Activated CD4-positive, alpha-beta T cell treated with anti-CD3 and anti-CD28 coated beads, Interleukin-2, amount 10 ng/mL, durations not matched to agents 7 days and 5 days (primary cell): ENCODE measurements around the gene FBXO11. TPM values are rescaled to one million over a fixed set of nuclear protein-coding genes. Genes with fewer than 3 reads are reported as not detected.

ENCODE experiments used
- CTCF ChIA-PET: fragments of 350-600 bp; sonication (Branson Sonifier 250); formaldehyde crosslinking; loops from one replicate; lab custom pipeline; 2021; ENCODE audit warnings: antibody characterized with exemption; lab: Charles Lee
- POLR2A ChIA-PET: fragments of 350-600 bp; sonication (Branson Sonifier 250); formaldehyde crosslinking; loops from one replicate; lab custom pipeline; 2021; ENCODE audit warnings: antibody characterized with exemption; lab: Charles Lee
- DNase-seq: peaks from one replicate; pipeline ENCODE4 v3.0.0-alpha.2; 2020
- H3K27ac Mint-ChIP-seq: one replicate; pipeline ENCODE4 v1.8.0; 2021; ENCODE audit warnings: mild to moderate bottlenecking, moderate library complexity, mixed read lengths
- H3K27me3 Mint-ChIP-seq: one replicate; pipeline ENCODE4 v1.8.0; 2021; ENCODE audit warnings: mixed read lengths
- H3K36me3 Mint-ChIP-seq: one replicate; pipeline ENCODE4 v1.8.0; 2021; ENCODE audit warnings: low read depth, mixed read lengths
- H3K4me1 Mint-ChIP-seq: one replicate; pipeline ENCODE4 v1.8.0; 2021; ENCODE audit warnings: mixed read lengths
- H3K4me3 Mint-ChIP-seq: one replicate; pipeline ENCODE4 v1.8.0; 2021; ENCODE audit warnings: mild to moderate bottlenecking, moderate library complexity, mixed read lengths
- H3K9me3 Mint-ChIP-seq: one replicate; pipeline ENCODE4 v1.8.0; 2021; ENCODE audit warnings: mixed read lengths
- total RNA-seq, 2 experiments: library from RNA; stranded (reverse); gene quantifications; one replicate each; pipeline ENCODE4 v1.2.3, GENCODE V29; 2021

The FBXO11 gene
- total RNA-seq, 2 experiments from 2014 or later: 49.3 to 58.5 TPM

- H3K9me3 Mint-ChIP-seq: no peaks in the 10 kb centered on the region
- CTCF ChIA-PET: interaction anchor here (0.6 to 0.7 kb wide), 2 partner anchors 26 to 706 kb away, joined by 3 to 4 read pairs; no protein-coding TSS in a partner anchor
- peak overlapping the region; percentile 39 for H3K27ac Mint-ChIP-seq
- no peak for DNase-seq
- peaks cover 23% of the 10 kb centered on the region for H3K36me3 Mint-ChIP-seq
- H3K4me1 Mint-ChIP-seq: peaks cover 37% of the 10 kb centered on the region
- peak overlapping the region; percentile 46 for H3K4me3 Mint-ChIP-seq
- POLR2A ChIA-PET: no interaction called here
- H3K27me3 Mint-ChIP-seq: no peaks in the 10 kb centered on the region
These were observed 120.3 kb downstream of the FBXO11 start for GRCh38 chr2:47785986-47786385.

DNA sequence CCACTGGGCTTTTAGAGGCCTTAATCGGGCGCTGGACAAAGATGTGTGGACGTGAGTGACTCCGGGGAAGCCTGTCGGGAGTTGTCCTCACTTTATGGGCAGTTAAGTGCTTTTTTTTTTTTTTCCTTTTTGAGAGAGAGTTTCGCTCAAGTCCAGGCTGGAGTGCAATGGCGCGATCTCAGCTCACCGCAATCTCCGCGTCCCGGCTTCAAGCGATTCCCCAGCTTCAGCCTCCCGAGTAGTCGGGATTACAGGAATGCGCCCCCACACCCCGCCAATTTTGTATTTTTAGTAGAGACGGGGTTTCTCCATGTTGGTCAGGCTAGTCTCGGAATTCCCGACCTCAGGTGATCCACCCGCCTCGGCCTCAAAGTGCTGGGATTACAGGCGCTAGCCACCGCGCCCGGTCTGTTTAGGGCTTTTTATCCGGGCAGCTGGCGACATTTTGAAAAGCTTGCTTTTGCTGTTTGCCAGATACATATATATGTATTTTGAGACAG is 121.9 kb downstream of the FBXO11 start:
- no peak for DNase-seq
- ChIA-PET POLR2A (no interaction called here), CTCF (interaction anchor here (0.7 to 1.2 kb wide), 2 partner anchors 12 to 791 kb away, joined by 3 read pairs; no protein-coding TSS in a partner anchor)
- H3K27me3 Mint-ChIP-seq: no peaks in the 10 kb centered on the region
- H3K27ac Mint-ChIP-seq: peak overlapping the region; percentile 92
- H3K9me3 Mint-ChIP-seq: no peaks in the 10 kb centered on the region
- H3K4me1 Mint-ChIP-seq: peaks cover 37% of the 10 kb centered on the region
- peak overlapping the region; percentile 87 for H3K4me3 Mint-ChIP-seq
- peaks cover 18% of the 10 kb centered on the region for H3K36me3 Mint-ChIP-seq

DNA sequence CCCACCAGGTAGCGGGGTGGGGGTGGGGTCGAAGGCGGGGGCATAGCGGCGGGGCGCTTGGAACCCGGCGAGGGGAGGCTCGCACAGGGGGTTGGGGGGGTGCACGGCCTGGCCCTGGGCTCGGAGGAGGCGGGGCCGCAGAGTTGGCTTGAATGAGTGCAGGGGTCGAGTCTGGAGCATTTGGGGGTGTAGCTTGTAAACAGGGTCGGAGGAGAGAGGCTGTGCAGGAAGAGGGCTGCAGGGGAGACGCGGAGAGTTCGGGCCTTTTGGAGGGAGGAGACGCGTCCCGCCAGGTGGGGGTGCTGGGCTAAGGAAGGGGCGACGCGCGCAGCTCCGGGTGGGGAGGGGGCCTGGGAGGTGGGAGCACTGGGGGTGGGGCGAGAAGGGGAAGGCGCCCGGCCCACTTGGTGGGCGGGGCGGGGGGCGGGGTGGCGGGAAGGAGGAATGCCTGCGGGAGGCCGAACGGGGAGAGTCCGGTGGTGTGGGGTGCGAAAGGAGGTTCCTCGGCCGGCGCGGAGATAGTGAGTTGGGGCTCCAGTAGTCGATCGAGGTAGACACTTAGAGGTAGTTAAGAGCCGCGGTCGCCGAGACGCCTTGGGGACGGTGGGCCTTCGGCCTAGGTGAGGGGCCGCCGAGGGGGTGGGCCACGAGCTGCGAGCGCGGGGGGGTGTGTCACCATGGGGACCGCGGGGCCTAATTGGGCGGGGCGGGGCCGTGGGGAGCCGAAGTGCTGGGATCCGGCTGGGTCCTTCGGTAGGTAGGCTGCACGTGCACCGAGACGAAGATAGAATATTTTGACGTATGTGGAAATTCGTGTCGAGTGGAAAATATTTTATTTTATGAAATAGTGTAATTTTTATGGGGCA is 122.6 kb downstream of the FBXO11 start:
- Mint-ChIP-seq H3K4me3 (peak overlapping the region; percentile 87), H3K36me3 (peaks cover 18% of the 10 kb centered on the region), H3K27me3 (no peaks in the 10 kb centered on the region), H3K27ac (peak overlapping the region; percentile 92), H3K4me1 (peaks cover 37% of the 10 kb centered on the region), H3K9me3 (no peaks in the 10 kb centered on the region)
- ChIA-PET CTCF (interaction anchor here (0.9 to 1.4 kb wide), 4 partner anchors 13 to 282 kb away, joined by 3 read pairs; no protein-coding TSS in a partner anchor), POLR2A (interaction anchor here (0.7 kb wide), 1 partner anchor 20 kb away, joined by 3 read pairs; no protein-coding TSS in a partner anchor)
- DNase-seq: peak; percentile 69

DNA sequence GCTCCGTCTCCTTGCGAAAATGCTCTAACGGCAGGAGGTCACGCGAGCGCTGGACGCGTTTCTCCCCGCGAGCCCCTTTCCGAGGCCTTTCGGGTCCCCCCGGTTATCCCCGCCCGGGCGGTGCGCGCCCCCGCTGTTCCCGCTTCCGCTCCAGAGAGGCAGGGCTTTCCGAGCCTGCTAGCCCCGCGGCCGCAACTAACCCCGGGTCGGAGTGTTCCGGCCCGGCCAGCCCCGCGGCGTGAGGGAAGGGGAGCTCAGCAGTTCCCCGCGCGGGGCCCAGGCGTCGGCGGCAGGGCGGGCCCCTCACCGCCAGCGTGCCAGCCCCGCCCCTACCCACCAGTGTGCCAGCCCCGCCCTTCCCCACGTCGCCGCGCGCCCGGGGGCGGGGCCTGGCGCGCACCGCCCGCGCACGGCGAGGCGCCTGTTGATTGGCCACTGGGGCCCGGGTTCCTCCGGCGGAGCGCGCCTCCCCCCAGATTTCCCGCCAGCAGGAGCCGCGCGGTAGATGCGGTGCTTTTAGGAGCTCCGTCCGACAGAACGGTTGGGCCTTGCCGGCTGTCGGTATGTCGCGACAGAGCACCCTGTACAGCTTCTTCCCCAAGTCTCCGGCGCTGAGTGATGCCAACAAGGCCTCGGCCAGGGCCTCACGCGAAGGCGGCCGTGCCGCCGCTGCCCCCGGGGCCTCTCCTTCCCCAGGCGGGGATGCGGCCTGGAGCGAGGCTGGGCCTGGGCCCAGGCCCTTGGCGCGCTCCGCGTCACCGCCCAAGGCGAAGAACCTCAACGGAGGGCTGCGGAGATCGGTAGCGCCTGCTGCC is 123.4 kb downstream of the FBXO11 start, which contains the start of gene MSH6:
Gene MSH6 (plus strand): TSS at position 475 of the 815 bp plus-strand sequence. CDS start 89 bp downstream, at position 564.
- POLR2A ChIA-PET: interaction anchor here (0.7 kb wide), 1 partner anchor 21 kb away, joined by 3 read pairs; no protein-coding TSS in a partner anchor
- H3K9me3 Mint-ChIP-seq: no peaks in the 10 kb centered on the region
- CTCF ChIA-PET: interaction anchor here (0.8 to 1.6 kb wide), 7 partner anchors 11 to 448 kb away, joined by 3 to 7 read pairs (median 3); no protein-coding TSS in a partner anchor

GRCh38 chr2:47782381-47782670 is 124.0 kb downstream of the FBXO11 start:
- Mint-ChIP-seq H3K27ac (peak overlapping the region; percentile 82), H3K4me3 (peak overlapping the region; percentile 87), H3K27me3 (no peaks in the 10 kb centered on the region), H3K4me1 (peaks cover 30% of the 10 kb centered on the region), H3K36me3 (peaks cover 18% of the 10 kb centered on the region), H3K9me3 (no peaks in the 10 kb centered on the region)
- ChIA-PET CTCF (interaction anchor here (0.8 to 1.6 kb wide), 5 partner anchors 11 to 447 kb away, joined by 3 to 7 read pairs (median 3); no protein-coding TSS in a partner anchor), POLR2A (no interaction called here)
- no peak for DNase-seq

More for the DNA sequence above, 123.4 kb downstream of the FBXO11 start, which contains the start of gene MSH6:
- no peaks in the 10 kb centered on the region for H3K27me3 Mint-ChIP-seq
- H3K36me3 Mint-ChIP-seq: peaks cover 18% of the 10 kb centered on the region
- peaks cover 36% of the 10 kb centered on the region for H3K4me1 Mint-ChIP-seq
- peak within 1 kb of the TSS; percentile 87 for H3K4me3 Mint-ChIP-seq
- peak; percentile 88 for DNase-seq
- H3K27ac Mint-ChIP-seq: peak within 1 kb of the TSS; percentile 92

DNA sequence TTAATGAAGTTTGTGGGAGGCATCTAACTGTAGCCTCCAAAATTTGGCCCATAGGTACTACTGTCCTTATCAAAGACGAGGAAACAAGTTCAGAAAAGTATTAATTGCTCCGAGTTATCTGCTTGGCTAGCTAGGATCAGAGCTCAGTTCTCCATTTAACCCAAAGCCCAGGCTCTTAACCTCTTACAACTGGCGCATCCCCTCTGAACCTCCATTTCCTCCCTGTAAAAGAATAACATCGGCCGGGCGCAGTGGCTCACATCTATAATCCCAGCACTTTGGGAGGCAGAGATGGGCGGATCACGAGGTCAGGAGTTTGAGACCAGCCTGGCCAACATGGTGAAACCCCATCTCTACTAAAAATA is 126.9 kb downstream of the FBXO11 start:
- no peak for DNase-seq
- Mint-ChIP-seq H3K4me3 (no peak overlapping the region), H3K27ac (no peak overlapping the region), H3K4me1 (peaks cover 5% of the 10 kb centered on the region), H3K9me3 (no peaks in the 10 kb centered on the region), H3K27me3 (peaks cover 2% of the 10 kb centered on the region), H3K36me3 (peaks cover 5% of the 10 kb centered on the region)
- CTCF ChIA-PET: interaction anchor here (2.9 kb wide), 1 partner anchor 12 kb away, joined by 9 read pairs; no protein-coding TSS in a partner anchor
- POLR2A ChIA-PET: no interaction called here

DNA sequence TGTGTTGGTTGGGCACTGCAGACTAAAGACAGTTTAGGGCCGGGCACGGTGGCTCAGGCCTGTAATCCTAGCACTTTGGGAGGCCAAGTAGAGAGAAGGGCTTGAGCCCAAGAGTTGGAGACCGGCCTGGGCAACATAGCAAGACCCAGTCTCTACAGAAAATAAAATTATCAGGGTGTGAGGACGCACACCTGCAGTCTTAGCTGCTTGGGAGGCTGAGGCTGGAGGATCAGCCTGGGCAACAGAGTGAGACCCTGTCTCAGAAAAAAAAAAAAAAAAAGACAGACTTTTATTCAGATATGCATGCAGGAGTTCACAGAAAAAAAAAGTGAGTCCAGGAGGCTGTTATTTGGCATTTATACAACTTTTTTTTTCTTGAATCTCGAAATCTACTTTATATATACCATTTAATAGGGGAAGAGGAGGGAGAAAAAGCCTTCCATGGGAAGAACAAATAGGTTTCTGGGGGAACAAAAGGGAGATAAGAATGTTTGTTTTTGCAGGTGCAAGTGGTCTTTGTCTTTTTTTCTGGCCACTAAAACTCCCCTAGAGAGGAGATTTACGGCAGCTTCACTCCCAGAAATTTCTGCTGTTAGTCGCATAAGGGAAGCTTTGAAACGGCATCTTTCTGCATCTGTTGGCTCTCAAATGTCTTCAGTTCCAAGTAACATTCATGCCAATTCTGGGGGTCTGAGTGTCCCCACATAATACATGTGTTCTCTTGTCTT is 127.4 kb downstream of the FBXO11 start:
- DNase-seq: no peak
- ChIA-PET CTCF (interaction anchor here (1.1 to 2.9 kb wide), 3 partner anchors 9 to 19 kb away, joined by 3 to 9 read pairs (median 6); no protein-coding TSS in a partner anchor), POLR2A (no interaction called here)
- no peaks in the 10 kb centered on the region for H3K9me3 Mint-ChIP-seq
- H3K4me3 Mint-ChIP-seq: no peak overlapping the region
- H3K4me1 Mint-ChIP-seq: peaks cover under 1% of the 10 kb centered on the region
- H3K36me3 Mint-ChIP-seq: peaks cover 1% of the 10 kb centered on the region
- peaks cover 2% of the 10 kb centered on the region for H3K27me3 Mint-ChIP-seq
- H3K27ac Mint-ChIP-seq: no peak overlapping the region

DNA sequence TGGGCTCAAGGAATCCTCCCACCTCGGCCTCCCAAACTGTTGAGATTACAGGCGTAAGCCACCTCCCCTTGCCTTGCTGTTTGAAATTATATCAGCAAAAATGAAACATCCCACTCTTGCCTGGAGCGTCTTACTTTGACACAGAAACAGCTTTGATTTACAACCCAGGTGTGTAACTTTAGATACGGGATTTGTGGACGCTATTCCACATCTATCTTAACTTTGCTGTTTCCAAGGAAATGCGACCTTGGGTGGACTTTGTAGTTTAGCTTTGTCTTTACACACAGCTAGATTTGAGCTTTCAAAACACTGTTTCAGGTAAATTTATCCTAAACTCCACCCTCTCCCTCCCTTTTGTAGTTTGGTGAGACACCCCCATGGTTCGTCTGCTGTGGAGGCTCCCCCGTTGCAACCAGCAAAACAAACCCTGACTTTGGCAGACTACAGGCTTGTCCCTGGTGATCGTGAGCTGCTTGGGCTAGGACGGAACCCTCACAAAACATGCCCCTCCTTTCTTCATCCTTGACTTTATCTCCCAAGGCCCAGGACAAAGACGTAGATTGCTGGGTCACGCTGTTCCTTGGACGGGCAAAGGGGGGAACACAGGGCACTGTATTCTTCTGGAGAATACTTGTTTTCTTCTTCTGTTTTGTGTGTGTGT is 128.9 kb downstream of the FBXO11 start:
- ChIA-PET CTCF (interaction anchor here (0.8 kb wide), 1 partner anchor 24 kb away, joined by 3 read pairs; no protein-coding TSS in a partner anchor), POLR2A (no interaction called here)
- H3K27ac Mint-ChIP-seq: no peak overlapping the region
- H3K36me3 Mint-ChIP-seq: no peaks in the 10 kb centered on the region
- no peaks in the 10 kb centered on the region for H3K4me1 Mint-ChIP-seq
- H3K4me3 Mint-ChIP-seq: no peak overlapping the region
- DNase-seq: no peak
- H3K9me3 Mint-ChIP-seq: no peaks in the 10 kb centered on the region
- peaks cover 6% of the 10 kb centered on the region for H3K27me3 Mint-ChIP-seq

DNA sequence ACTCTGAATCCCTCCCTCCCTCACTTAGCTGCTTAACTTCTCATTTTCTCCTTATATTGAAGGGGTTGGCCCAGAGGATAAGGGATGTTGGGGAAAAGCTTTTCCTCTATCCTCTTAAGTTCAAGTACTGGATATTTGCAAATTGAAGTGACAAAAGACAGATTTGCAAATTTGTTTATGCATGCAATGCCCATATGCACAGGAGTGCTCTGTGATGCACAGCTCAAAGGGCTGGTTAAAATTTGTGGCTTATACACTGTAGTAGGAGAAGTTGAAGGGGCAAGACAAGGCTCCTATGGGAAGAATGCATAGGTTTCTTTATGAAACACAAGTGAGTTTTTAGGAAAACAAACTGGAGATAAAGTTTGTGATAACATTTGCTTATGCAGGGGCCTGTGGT is 131.7 kb downstream of the FBXO11 start:
- Mint-ChIP-seq H3K4me1 (peaks cover 3% of the 10 kb centered on the region), H3K4me3 (no peak overlapping the region), H3K9me3 (no peaks in the 10 kb centered on the region), H3K36me3 (no peaks in the 10 kb centered on the region), H3K27me3 (peaks cover 6% of the 10 kb centered on the region), H3K27ac (no peak overlapping the region)
- ChIA-PET POLR2A (no interaction called here), CTCF (no interaction called here)
- no peak for DNase-seq

GRCh38 chr2:47772343-47772742 is 134.0 kb downstream of the FBXO11 start:
- Mint-ChIP-seq H3K4me1 (peaks cover 11% of the 10 kb centered on the region), H3K27ac (no peak overlapping the region), H3K4me3 (no peak overlapping the region), H3K27me3 (peaks cover 6% of the 10 kb centered on the region), H3K9me3 (no peaks in the 10 kb centered on the region), H3K36me3 (no peaks in the 10 kb centered on the region)
- ChIA-PET CTCF (no interaction called here), POLR2A (no interaction called here)
- no peak for DNase-seq

DNA sequence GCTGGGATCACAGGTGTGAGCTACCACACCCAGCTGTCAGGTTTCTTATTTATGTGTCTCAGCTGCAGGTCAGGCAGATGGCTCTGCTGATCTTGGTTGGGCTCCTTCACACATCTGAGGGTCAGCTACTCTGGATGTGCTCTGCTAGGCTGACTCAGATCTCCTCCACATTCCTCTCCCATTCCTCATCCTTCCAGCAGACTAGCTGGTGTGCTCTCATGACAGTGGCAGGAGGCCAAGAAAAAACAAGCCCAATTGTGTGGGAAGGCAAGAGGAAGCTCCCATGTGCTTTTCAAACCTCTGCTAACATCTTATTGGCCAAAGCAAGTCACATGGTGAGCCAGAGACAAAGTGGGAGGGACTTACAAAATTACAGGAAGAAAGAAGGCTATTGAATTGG is 135.1 kb downstream of the FBXO11 start:
- Mint-ChIP-seq H3K27me3 (peaks cover 6% of the 10 kb centered on the region), H3K9me3 (no peaks in the 10 kb centered on the region), H3K4me3 (no peak overlapping the region), H3K27ac (no peak overlapping the region), H3K36me3 (no peaks in the 10 kb centered on the region), H3K4me1 (peaks cover 11% of the 10 kb centered on the region)
- ChIA-PET CTCF (interaction anchor here (0.9 to 1.1 kb wide), 2 partner anchors 11 to 21 kb away, joined by 3 to 4 read pairs; no protein-coding TSS in a partner anchor), POLR2A (no interaction called here)
- DNase-seq: no peak
